SHP77 (cell line): ENCODE data around the gene UBE2D4.
"Not testable (repeated sequence)": the region's sequence is repeated elsewhere in the genome, so short reads cannot be mapped to it uniquely, and the experiment has no call there.

Experiments used
- DNase-seq, 2 experiments: peaks; one replicate each; lab custom pipeline; 2025; lab: John Stamatoyannopoulos, UW

The UBE2D4 gene

DNA sequence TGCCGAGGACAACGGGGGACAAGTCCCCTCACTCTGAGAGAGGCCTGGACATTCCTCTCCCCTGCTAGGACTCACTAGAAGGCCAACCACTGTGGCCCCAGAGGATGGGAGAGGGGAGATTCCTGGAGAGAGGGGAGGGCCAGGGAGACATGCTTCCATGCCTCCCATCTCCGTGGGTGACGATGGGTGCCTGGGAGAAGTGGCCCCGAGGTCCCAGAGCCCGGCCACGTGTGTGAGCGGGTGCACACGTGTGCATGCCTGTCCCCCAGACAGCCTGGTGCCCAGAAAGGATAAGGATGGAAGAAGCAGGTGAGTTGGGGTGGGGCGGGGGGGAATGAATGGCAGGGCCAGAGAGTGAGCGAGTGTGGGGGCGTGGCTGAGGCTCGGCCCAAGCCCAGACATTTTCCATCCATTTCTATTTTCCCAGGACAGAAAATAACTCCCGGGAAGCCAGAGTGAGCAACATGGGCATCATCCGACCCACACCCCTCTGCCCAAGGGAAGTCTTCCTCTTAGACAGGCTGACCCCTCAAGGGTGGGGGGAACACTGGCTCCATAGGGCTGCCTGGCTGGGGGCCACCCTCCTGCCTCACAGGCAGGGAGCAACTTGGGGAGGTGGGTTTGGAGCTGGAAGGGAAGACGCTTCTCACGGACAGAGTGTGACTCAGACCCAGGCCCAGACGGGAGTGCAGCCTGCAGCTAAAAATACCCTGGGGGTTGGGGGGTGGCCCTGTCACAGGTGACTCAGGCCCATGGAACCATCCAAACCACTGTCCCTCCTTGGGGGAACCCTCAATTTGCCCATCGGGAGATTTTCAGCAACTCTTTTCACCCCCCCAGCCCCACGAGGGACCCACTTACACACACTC, 42.2 kb downstream of the UBE2D4 start:
- DNase-seq, result not testable (repeated sequence)

DNA sequence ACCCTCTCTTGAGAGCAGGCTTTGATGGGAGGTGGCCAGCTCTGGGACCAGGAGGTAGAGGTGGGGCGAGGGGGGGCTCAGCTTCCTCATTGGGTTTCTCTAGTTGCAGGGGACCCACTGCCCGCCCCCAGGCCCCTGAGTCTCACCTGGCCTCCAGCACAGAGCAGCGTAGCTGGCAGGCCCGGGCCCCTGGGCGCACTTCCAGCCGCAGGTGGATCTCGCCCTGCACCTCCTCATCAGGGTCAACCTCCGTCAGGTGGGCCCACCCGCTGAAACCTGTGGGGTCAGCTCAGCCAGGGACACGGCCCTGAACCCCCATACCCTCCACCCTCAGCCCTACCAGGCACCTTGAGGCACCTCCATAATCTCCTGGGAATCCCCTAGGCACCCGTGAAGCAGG, 43.4 kb downstream of the UBE2D4 start:
- DNase-seq, result not testable (repeated sequence)

DNA sequence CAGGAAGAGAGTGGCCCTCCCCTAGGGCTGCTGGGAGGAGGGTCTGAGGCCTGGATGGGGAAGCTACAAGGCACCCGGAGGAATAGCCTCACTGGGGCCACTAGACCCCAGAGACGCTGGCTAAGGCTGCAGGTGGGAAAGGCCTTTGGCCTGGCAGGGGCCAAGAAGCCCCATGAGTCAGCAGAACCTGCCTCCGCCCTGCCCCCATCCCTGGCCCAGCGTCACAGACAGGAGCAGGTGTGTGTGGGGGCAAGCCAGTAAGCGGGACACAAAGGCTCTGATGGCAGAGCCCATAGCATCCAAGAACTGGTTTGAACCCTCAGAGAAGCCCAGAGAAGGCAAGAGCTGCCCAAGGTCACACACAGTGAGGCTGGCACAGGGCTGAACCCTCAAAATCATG, 44.5 kb downstream of the UBE2D4 start:
- DNase-seq, result peak; percentile 29 to 30

DNA sequence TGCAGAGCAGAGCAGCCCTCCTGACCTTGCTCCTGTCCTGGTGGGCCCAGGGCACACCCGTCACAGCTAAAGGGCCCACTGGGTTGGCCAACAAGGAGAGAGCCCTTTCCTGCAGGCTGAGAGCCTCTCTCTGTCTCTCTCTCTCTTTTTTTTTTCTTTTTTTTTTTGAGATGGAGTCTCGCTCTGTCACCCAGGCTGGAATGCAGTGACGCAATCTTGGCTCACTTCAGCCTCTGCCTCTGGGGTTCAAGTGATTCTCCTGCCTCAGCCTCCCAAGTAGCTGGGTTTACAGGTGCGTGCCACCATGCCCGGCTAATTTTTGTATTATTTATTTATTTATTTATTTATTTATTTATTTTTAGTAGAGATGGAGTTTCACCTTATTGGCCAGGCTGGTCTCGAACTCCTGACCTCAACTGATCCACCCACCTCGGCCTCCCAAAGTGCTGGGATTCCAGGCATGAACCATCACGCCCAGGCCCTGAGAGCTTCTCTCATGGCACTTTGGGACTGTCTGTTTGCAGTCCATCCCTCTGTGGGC, 47.9 kb downstream of the UBE2D4 start:
- not testable (repeated sequence) for DNase-seq

DNA sequence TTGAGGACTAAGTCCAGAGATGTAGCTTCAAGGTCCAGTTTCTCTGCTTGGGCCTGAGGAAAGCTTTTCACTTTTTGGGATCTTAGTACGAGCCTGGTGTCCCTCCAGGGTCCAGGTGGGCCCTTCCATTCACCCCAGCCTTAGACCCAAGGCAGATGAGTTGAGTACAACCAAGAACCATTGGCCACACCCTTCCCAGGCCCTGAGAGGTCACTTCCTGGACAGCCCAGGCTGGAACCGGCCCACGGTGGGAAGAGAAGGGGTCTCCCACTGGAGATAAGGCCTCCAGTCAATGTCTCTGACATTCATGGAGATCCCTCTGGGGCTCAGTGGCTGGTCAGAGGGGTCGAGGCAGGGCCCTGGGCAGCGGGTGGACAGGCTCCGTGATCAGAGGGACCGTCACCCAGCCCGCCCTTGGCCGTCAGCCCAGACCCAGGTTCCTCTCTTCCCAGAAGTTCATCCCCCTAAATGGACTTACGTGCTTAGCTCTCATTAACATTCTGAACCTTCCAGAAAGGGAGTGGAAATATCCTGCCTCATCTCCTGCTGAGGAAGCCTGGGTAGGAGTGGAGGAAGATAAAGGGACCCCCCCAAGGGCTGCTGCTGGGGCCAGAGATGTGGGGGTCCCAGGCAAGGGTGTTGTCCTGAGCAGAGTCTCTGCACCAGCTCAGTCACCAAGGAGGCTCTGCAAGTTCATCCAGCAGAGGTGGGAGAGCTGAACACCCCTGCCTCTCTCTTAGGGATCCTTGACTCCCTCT, 48.7 kb downstream of the UBE2D4 start:
- DNase-seq, result not testable (repeated sequence)

DNA sequence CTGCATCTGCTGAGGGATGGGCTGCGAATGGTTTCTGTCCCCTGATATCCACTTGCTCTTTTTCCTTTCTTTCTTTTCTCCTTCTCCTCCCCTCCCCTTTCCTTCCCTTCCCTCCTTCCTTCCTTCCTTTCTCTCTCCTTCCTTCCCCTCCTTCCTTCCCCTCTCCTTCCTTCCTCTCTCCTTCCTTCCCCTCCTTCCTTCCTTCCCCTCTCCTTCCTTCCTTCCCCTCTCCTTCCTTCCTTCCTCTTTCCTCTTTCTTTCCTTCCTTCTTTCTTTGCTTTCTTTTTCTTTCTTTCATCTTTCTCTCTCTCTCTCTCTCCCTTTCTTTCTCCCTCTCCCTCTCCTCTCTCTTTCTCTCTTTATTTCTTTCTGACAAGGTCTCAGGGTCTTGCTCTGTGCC, 51.3 kb downstream of the UBE2D4 start:
- no peak for DNase-seq

DNA sequence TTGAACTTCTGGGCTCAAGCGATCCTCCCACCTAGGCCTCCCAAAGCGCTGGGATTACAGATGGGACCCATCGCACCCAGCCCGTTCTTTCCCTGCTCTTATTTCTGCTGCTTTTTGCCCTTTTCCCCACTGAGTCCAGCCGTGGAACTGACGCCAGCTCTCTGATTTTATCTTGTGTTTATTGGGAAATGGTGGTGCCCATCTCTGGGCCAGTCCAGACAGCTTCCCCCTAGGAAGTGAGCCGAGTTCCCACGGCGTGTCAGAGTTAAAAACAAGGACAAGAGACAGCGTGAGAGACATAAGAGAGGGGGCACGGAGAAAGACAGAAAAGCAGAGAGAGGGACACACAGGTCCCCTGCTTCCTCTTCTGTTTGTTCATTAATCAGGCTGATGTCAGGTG, 51.9 kb downstream of the UBE2D4 start:
- DNase-seq, result not testable (repeated sequence)

DNA sequence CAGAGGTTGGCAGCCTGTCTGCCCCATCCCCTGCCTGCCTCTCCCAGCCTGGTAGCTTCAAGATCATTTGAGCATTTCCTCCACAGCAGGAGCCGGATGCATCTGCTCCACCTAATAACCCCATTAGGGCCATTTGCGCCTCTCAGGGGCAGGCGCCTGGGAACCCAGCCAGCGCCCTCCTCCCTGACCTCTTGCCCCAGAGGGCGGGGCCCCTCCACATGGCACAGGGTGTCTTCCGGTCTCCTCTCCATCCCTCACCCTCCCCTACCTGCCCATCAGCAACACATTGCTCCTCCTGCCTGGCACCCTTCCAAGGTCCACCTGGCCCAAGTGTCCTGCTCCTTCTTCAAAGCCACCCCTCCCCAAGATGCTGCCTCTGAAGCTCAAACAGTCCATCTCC, 56.6 kb downstream of the UBE2D4 start:
- DNase-seq, result not testable (repeated sequence)

DNA sequence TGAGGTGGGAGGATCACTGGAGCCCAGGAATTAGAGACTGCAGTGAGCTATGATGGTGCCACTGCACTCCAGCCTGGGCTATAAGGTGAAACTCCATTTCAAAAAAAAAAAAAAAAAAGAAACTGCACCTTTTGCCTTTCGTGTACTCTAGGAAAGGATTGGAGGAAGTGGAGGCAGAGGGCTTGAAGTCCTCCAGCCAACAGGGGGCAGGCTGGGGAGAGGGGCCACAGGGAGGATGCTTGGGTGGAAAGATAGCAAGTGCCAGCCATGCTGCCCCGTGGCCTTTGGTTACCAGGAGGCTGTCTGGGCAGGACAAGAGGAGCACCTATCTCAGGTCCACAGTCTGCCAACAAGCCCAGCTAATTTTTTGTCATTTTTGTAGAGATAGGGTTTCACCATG, 57.5 kb downstream of the UBE2D4 start:
- DNase-seq, result not testable (repeated sequence)

DNA sequence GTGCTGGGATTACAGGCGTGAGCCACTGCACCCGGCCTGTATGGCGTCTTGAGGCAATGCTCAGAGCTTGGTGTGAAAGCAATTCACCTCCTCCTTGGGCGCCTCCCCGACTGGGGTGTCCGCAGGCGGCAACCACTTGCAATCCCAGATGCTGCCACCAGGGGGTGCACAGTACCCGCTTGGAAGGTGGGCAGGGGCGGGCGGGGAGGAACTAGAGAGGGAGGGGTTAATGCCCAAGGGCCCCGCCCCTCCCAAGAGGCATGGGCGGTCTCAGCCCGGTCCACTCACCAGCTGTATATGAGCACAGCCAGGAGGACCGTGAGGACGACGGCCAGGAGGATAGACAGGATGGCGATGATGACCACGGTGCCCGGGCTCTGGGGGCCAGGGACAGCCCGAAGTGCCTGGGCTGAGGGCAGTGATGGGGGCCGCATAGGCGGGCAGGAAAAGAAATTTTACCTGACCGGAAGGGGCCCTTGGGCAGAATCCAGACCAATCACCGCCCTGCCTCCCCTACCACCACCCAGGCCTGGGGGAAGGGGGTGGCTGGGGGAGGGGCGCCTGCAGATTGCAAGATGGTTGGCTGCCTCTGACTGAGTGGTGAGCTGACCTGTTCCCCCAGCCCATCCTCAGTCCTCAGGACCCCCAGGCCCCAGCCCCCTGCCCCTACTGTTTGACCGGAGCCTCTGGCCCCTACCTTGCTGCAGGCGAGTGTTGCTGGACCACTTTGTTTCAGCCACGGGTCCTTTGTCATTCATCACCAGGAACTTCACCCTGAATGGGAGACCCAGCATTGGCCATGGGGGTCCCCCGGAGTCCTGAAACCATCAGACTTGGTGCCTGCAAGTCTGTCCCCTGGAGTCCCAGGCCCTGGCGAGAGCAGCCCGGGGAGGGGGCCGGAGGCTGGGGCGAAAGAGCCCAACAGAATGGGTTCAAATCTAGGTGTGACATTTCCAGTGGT, 59.9 kb downstream of the UBE2D4 start:
- peak in 1 of 2 experiments; percentile 60 for DNase-seq

DNA sequence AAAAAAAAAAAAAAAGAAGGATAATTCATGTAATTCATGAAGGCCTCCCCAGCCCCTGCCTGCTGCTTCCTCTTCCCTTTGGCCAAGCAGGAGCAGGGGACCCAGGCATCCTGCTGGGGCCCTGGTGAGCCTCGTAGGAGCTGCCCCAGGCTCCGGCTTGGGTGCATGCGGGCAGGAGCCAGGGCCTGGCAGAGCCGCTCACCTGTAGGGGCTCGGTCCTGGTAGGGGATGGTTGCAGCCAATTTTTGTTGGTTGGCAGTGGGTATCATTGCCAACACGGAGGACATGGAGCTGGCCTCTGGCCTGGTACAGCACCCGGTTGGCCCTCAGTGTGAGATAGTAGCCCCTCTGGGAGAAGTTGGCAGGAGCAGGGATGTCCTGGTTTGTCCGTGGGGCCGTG, 61.2 kb downstream of the UBE2D4 start:
- not testable (repeated sequence) for DNase-seq

DNA sequence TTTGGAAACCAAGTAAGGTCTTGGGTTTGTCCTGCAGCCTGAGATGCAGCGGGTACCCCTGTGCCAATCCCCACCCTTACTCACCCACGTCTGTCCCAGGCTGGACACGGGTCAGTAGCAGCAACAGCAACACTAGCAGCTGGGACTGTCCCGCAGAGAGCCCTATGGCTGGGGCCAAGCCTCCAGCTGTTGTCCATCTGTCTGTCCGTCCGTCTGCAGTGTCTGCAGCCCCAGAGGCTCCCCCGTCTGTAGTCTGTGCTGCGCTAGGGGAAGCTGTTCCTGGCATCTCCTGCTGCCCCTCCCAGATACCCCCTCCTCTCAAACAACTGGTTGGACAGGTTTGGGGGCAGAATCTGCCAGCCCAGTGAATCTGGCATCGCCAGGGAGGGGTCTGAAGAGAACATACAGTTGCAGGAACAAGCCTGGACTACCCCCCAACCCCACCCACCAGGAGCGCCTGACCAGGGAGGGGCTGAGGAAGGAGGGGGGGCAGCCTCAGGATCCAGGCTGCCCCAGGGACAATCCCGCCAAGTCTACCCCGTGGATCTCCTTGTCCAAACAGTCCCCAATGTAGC, 63.9 kb downstream of the UBE2D4 start:
- not testable (repeated sequence) for DNase-seq

DNA sequence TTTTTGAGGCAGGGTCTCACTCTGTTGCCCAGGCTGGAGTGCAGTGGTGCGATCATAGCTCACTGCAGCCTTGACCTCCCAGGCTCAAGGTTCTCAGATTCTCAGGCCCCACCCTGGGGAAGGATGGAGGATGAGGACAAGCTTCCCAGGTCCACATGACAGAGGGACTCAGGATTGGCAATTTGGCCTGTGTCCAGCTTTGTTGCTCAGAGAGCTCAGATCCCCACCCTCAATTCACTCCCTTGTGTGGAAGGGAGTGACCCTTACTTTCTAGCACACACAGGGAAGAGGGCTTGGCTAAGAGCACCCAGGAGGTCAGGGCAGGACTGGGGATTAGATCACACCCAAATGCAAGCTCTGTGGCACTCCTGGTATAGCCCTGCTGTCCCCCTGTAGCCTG, 64.6 kb downstream of the UBE2D4 start:
- not testable (repeated sequence) for DNase-seq

DNA sequence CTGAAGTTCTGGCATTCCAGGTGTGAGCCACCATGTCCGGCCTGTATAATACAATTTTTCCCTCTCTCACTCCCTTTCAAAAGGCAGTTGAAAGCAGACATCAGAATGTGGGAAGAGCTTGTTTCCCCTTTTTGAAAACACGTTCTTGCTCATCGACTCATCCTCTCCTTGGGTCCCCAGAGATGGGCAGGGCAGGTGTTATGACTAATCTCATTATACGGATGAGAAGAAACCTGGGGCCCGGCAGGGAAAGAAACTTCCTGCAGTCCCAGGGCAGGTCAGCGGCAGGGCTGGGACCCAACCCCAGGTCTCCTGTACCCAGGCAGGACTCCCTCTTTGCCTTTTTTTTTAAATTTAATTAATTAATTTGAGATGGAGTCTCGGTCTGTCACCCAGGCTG, 66.7 kb downstream of the UBE2D4 start:
- DNase-seq, result not testable (repeated sequence)

DNA sequence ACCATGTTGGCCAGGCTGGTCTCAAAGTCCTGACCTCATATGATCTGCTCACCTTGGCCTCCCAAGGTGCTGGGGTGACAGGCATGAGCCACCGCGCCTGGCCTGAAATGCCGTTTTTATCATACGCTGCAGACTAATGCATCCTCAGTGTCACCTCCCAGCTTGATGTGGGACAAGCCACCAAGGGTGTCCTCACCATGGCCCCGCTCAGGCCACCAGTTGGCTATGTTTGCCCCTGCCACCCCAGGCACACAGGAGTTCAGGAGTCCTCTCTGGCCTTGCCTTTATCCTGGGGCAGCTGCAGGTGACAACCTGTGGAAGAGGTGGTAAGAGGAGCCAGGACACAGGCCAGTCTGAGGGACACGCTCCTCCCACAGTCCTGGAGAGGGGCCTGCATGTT, 68.4 kb downstream of the UBE2D4 start:
- not testable (repeated sequence) for DNase-seq

DNA sequence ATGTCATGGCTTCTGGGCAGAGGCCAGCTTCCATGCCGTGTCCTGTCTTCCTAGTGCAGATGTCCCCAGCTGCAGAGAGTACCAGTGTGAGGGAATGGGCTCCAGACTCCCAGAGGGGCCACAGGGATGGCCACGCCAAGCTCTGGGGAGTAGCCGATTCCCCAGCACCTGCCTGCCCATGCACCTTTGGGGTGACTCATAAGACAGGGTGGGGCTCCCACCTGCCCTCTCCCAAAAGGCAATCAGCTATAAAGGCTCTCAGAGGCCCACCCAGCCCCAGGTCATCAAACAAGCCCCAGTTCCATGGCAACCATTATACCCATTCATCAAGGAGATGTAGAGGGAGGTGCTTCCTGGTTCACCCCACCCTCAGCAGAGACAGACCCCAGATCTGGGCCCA, 71.3 kb downstream of the UBE2D4 start, which contains the start of gene SPDYE1:
SPDYE1 (plus strand) TSS at position 366 of the 400 bp plus-strand sequence. CDS start 2,053 bp downstream, outside the sequence.
- not testable (repeated sequence) for DNase-seq
